ACHN (cell line): ENCODE measurements around the gene TMTC1.
"Not testable (repeated sequence)": the region's sequence is repeated elsewhere in the genome, so short reads cannot be mapped to it uniquely, and the experiment has no call there.

Source experiments
- DNase-seq: peaks from one replicate; pipeline ENCODE4 v3.0.0-alpha.2; 2015
- in situ Hi-C: cut with HindIII; loops from 2 replicates; pipeline ENCODE4 v1.10.0; 2017; ENCODE audit warnings: low sequenced_read_pairs, low pct_ligation_motif_present, low pct_unique_long_range_greater_than_20kb

Gene TMTC1

DNA sequence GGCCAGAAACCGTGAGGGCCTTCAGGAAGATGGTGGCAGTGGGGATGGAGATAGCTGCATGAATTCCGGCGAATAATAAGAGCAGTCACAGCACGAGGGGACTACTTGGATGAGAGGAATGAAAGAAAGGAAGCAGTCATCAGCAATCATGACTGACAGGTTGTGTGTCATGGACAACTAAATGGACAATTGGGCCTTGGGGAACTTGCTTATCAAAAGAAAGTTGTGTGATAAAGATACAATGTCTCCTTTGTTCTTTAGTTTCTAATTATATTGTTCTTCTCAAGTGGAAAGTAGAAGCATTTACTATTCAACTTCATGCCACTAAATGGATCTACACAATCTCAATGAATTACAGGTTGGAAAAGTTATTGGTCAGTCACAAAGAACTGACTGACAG is 130.5 kb downstream of the TMTC1 start:
- no peak for DNase-seq
- in situ Hi-C loops = no loop called here

DNA sequence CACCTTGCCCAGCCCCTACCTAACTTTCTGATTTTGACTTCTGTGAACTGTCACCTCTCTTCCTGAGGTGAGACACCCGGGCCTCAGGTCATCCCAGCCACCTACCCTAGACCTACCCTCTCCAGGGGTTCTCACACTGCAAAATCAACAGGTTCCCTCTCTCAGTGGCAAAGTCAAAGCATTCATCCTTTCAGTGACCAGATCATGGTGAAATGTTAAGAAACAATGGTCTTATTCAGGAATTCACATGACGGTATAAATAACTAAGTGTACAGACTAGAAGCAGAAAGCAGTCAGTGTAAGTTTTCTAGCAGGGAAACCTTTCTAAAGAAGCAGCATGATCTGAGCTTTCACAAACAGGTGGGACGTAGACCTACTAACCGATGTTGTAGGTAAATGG is 133.4 kb downstream of the TMTC1 start:
- no peak for DNase-seq
- in situ Hi-C loops = no loop called here

DNA sequence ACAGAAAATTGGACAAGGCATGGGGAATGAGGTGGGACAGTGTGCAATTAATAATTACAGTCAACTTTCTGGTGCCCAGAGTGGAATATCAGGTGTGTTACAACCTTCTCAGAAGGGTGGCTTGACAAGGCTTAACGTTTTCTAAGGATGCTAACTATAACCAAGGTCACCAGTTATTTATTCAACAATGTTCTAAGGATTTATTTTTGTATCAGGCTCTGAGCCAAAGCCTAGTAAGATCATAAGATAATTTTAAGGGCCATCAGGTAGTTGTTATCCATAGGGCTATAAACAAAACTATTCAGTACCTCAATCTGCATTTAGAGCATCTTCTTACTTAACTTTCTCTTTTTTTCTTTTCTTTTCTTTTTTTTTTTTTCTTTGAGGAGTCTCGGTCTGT is 134.0 kb downstream of the TMTC1 start:
- in situ Hi-C loops = no loop called here
- no peak for DNase-seq

DNA sequence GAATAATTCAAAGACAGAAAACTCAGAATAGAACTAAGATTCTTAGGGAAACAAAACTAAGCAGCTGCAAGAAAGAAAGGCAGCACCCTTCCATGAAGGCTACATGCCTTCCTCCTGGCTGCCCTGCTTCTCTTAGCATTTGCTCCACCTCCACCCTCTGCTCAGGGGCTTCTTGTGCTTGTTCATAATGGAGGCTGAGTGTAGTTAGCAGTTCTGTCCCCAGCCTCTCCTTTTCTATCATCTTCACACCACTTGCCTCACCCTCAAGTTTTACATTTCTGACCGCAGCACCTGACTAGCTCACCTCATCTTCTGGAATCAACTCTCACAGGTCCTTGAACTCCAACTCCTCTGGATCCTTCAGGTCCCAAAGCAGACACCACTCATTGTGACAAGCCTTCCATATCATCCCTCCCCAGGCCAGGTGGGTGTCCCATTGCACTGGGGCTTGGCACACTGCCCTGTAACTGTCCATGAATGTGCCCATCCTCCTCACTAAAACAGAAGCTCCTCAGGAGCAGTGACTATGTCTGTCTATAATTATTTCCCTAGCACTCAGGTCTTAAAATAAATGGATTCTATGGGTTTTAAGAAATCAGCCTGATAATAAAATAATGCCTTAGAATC is 139.1 kb downstream of the TMTC1 start:
- DNase-seq = no peak
- in situ Hi-C loops = no loop called here

DNA sequence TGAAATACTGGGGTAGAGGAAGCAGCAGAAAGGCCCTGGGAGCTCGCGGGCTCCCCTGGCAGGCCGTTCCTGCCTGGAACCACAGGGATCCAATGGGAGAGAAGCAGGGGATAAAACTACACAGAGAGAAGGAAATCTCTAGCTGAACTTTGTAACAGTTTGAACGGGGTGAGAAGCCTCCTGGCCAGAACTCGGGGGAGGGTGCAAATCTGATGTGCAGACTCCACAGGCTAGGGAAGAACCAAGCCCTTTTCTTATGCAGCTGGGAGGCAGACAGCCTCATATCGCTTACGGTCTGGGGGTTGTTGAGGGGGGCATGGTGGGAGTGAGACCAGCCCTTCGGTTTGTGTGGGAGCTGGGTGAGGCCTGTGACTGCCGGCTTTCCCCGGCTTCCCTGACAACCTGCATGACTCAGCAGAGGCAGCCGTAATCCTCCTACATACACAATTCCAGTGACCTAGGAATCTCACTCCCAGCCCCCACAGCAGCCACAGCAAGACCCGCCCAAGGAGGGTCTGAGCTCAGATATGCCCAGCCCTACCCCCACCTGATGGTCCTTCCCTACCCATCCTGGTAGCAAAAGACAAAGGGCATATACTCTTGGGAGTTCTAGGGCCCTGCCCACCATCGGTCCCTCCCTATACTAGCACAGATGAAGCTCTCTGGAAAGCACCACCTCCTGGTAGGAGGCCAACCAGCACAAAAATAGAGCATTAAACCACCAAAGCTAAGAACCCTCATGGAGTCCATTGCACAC is 143.0 kb downstream of the TMTC1 start:
- peak; percentile 8 for DNase-seq
- in situ Hi-C loops = no loop called here

DNA sequence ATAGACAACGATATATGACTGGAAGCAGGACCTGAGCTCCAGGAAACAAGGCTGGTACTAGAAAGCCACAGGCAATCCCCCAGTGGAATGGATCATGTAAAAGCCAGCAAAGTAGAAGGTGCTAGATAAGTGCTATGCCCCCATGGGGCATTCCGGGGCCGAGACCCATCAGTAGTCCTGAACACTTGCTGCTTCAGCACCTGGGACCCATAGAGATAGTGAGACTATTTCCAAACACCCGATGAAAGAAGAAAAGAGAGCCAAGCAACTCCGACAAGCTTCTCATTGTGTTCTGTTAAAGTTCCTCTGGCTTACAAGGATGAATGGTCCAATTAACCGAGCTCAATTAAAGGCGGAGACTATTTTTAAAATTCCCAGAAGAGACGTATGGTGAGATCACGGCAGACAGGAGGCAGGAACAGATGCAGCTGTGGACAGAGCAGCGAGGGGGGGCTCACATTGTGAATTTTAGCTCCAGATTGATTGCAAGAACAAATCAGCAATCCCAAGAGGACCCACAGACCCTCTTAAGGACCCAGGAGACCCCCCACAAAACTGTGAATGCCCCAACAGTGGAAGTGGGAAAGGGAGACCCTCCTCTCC is 143.7 kb downstream of the TMTC1 start:
- no peak for DNase-seq

DNA sequence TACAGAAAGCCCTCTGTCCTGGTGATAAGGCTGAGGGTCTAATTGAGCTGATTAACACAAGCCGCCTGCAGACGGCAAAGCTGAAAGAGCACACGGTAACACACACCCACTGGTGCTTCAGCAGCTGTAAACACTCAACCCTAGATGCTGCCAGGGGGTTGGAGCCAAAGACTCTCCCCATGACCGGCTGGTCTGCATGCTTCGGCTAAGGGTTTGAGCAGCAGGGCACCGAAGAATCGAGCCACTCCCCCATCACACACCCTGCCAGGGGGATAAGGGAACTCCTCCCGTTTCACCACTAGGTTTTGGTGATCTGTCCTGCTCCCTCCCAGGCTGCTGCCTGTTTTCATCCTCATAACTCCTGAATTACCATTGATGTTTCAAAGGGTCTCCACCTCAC is 145.2 kb downstream of the TMTC1 start:
- no peak for DNase-seq
- in situ Hi-C loops = no loop called here

More for the DNA sequence above, 143.7 kb downstream of the TMTC1 start:
- in situ Hi-C loops = no loop called here

DNA sequence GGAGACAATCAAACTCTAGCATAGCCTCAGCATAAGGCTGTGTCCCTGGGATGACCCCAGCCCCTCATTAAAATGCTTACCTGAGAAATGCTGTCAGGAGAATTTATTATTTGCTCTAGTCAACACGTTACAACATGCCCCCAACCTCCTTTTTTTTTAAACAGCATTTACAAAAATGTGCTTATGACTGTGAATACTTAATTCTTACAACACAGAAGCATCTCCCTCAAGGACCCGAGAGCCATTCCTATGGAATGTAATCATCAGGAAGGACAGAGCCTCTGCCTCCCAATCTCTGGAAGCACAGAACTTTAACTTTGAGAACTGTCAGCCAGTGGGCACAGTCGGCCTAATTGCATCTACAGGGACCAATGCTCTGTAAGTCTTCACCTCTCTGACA is 149.7 kb downstream of the TMTC1 start:
- in situ Hi-C loops = no loop called here
- no peak for DNase-seq

DNA sequence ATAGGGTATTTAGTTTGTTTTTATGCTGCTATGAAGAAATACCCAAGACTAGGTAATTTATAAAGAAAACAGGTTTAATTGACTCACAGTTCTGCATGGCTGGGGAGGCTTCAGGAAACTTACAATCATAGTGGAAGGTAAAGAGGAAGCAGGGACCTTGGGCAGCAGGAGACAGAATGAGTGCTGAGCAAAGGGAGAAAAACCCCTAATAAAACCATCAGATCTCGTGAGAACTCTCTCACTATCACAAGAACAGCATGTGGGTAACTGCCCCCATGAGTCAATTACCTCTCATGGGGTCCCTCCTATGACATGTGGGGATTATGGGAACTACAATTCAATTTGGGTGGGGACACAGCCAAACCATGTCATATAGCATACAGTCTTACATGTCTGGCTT is 153.6 kb downstream of the TMTC1 start:
- in situ Hi-C loops, DNase-seq: not testable (repeated sequence)

DNA sequence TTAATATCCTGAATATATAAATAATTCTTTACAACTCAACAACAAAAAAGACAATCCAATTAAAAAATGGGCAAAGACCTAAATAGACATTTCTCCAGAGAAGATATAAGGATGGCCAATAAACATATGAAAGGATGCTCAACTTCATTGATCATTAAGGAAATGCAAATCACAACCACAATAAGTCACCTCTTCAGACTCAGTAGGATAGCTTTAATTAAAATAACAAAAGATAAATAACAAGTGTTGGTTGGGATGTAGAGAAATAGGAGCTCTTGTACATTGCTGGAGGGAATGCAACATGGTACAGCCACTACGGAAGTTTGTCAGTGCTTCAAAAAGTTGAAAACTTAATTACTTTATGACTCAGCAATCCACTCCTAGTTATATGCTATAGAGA is 156.5 kb downstream of the TMTC1 start:
- in situ Hi-C loops = no loop called here
- no peak for DNase-seq

DNA sequence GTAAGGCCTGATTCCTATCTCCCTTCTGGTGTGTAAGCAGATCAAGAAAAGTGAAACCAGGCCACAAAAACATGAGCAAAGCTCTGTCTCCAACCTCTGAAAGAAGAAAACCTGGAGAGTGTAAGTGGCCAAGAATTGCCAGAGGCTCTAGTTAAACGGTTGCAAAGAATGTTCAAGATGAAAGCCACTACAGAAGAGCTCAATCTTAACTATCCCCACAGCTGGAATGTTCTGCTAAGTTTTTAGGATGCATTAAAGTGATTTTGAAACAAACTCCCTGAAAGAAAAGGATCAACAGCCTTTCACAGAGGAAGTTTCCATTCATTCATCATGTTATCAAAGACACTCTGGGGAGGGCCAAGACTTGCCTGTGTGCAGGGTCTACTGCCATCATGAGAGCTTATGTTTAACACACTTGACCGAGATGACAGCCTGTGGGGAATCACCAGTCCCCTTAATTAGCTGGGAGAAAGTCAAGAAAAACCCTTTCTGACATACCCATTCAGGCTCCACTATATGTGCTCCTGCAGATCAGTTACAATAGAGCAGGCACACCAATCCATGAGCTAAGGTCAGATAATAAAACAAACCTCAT is 158.3 kb downstream of the TMTC1 start:
- in situ Hi-C loops = no loop called here

DNA sequence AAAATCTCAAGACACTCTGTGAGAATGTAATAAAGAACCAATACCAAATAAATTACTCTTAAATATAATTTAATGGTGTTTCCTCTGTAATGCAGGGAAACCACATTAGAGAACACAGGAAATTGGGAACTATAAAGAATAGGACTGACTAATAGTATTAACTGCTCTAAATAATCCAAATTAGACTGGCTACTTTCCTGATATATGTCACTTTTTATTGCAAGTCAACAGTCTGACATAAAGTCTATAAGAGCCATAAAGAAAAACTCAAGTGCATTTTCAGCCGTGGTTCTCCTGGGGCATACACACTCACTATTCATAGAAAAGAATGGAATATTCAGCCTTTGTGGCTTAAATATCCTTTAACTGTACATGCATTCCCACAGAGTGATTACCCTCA is 161.5 kb downstream of the TMTC1 start:
- DNase-seq = no peak
- in situ Hi-C loops = no loop called here

More for the DNA sequence above, 158.3 kb downstream of the TMTC1 start:
- no peak for DNase-seq

DNA sequence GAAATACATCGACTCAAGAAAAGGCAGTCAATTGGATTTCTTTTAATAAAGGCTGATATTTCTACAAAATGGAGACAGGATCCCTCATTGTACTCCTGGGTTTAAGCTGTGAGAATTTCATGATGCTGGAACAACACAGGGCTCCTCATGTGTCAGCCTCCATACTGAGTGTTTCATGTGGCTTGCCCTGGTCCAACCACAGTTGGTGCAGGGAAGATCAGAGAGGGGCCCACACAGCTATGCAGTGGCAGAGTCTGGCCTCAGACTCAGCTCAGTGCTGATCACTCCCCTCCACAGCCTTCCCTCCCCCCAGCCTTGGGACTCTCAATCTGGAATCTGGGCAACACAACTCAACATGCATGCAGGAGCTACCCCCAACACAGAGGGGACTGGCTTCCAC is 163.7 kb downstream of the TMTC1 start:
- in situ Hi-C loops = no loop called here
- no peak for DNase-seq

DNA sequence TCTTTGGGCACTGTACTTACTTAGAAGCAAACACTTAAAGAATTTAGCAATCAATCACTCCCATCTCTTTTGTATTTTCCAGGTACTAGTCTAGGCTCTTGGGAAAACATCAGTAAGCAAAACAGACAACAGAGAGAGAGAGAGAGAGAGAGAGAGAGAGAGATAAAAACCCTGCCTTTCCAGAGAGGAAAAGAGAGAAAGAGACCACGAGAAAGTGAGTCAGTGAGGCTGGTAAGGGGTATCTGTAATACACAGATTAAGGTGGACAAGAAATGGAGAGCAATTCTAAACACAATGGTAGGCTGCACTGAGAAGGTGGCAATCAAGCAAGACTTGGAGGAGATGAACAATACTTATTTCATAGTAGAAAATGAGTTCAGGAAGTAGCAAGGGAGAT is 166.3 kb downstream of the TMTC1 start:
- DNase-seq = no peak
- in situ Hi-C loops = no loop called here

DNA sequence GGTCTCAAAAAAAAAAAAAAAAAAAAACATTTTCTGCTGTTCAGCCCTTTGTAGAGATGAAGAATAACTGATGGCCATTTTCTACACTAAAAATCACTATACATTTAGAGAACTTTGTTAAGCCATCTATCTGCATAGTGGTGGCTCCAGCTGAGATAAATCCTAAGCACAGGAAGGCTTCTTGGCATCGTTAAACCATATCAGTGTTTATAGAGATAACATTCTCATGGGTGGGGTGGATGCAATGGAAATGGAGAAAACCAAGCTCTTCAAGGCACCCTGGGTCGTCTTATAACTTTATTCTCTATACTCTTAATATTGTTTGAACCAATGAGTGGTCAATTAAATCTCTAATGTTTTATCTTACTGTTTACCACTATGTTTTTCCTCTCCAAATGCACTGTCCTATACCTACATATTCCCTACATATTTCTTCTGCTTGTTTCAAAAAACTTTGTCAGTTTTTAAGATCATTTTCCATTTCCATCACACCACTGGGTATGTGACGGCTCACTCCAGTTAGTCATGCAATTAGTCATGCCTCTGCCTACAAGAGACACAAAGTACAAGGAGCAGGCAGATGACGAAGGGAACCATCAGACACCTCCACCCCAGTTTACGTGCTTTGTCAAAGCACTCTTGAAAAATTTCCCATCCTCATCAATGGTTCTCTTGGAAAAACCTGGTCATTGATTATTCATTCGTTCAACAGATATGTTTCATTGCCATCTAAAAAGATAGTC is 166.9 kb downstream of the TMTC1 start:
- in situ Hi-C loops = no loop called here
- no peak for DNase-seq

DNA sequence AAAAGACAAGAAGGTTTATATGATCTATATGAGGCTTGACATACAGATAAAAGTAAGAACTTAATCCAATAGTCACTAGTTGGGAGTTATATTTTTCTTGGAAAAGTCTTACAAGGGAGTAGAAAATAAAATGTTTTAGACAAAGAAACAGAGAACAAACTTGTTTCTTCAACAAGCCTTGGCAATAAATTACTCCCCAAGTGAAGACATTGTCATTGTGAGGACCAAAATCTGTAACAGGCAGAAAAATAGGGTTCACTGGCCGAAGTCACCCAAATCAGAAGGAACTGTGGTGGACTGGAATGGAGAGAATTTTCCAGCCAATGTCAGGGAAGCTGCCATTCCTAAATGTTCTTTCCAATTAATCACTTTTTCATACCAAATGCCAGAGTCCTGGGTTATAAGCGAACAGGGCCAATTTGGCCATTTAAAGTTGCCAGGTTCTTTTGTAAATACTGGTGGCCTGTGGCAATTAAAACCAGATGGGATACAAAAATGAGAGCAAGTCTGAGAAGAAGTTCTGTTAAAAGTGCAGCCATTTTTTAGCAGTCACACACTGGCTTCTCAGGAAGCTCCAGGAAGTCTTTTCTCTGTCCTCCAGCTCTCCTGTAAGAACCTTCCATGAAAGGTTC is 168.9 kb downstream of the TMTC1 start:
- in situ Hi-C loops = no loop called here
- DNase-seq = no peak

DNA sequence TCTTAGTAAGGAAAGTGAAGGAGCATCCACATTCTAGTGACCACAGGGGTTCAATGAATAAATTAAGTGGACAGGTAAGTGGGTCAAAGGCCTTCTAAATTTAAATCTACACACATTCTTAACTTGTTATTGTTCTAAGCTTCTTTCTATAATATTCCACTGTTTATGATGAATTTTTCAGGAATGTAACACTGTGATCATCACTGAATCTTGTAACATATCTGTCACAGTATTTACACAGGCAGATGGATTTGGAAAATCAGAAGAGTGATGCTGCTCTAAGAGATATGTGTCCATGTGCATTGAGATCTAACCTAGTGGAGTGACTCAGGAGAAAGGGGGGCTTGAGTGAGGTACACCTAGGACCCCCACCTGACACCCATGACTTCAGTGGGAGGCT is 170.8 kb downstream of the TMTC1 start:
- no peak for DNase-seq
- in situ Hi-C loops = no loop called here

DNA sequence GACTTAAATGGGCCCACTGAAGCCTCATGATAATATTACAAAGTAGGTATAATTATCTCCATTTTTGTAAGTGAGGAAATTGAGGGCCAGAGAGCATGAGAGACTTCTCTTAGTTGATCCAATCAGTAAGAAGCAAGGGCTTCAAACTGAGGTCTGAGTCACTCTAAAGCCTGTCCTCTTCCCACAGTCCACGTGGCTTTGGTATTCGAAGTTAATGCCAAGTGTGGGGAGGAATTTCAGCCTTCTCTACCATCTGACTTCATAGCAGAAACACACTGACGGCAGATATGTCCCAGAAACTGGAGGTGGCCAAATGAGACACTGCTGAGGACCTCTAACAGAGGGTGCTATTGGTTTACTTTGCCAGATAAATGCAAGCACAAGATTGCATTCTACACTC is 171.8 kb downstream of the TMTC1 start:
- no peak for DNase-seq

More for the DNA sequence above, 171.8 kb downstream of the TMTC1 start:
- in situ Hi-C loops = no loop called here
